DMS 273 (cell line): Measurements from ENCODE around the gene ZSWIM4.

Source experiments
- DNase-seq: peaks from one replicate; lab custom pipeline; 2025; ENCODE audit not compliant: unreplicated experiment; lab: John Stamatoyannopoulos, UW

ZSWIM4 gene

DNA sequence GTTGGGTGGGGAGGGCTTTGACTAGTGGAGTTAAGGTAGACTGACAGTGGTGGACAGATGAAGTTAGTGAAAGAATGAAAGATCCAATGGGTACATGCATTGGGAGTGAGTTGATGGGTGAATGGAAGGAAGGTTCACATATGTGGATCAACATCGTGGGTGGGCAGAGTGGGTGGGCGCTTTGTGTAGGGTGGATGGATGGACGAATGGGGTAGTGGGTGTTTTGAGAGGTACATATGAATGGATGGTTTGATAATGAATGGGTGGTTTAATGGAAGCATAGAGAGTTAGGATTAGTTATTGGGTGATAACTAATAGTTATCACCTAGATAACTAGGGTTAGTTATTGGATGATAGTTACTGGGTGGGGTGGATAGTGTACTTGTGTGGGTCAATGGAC is 11.5 kb downstream of the ZSWIM4 start:
- no peak for DNase-seq

- no peak for DNase-seq
Measured at GRCh38 chr19:13807421-13808021, 12.3 kb downstream of the ZSWIM4 start.

GRCh38 chr19:13808856-13809255 is 13.6 kb downstream of the ZSWIM4 start:
- DNase-seq = no peak

GRCh38 chr19:13812544-13812943 is 17.3 kb downstream of the ZSWIM4 start:
- no peak for DNase-seq

GRCh38 chr19:13813147-13813546 is 17.9 kb downstream of the ZSWIM4 start:
- no peak for DNase-seq

DNA sequence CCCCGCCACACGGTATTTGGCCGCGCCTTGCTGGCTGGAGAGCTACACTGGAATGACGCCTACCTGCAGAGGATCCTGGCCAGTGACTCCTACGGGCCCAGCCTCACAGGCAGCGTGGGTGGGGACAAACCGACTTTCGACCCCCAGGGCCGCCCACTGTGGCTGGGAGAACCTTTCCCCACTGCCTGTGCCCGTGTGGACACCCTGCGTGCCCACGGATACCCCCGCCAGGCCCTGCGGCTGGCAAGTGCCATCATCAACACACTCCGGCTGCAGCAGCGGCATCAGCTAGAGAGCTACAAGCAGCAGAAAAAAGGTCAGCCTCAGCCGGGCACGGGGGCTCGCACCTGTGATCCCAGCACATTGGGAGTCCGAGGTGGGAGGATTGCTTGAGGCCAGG is 19.3 kb downstream of the ZSWIM4 start:
- no peak for DNase-seq

DNA sequence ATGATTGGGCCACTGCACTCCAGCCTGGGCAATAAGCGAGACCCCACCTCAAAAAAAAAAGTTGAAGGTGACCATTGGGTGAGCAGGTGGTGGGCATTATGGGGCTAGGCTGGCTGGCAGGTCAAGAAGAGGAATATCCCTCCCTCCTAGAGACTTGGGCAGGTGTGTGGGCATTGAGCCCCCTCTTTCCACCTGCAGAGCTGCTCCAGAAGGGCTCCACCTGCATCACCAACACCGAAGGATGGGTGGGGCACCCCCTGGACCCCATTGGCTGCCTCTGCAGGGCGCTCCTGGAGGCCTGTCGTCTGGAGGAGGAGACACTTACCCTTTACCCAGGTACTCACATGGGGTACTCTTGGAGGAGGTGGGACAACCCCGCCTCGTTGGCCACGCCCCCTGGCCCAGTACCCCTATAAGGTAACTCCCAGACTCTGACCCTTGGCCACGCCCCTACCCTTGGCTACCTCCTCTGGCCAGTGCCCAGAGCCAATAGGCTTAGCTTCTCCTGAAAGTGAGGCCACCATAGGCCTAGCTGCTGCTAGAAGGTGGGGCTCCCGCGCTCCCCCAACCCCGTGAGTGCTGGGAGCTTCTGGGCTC is 21.9 kb downstream of the ZSWIM4 start:
- DNase-seq = peak; percentile 38

DNA sequence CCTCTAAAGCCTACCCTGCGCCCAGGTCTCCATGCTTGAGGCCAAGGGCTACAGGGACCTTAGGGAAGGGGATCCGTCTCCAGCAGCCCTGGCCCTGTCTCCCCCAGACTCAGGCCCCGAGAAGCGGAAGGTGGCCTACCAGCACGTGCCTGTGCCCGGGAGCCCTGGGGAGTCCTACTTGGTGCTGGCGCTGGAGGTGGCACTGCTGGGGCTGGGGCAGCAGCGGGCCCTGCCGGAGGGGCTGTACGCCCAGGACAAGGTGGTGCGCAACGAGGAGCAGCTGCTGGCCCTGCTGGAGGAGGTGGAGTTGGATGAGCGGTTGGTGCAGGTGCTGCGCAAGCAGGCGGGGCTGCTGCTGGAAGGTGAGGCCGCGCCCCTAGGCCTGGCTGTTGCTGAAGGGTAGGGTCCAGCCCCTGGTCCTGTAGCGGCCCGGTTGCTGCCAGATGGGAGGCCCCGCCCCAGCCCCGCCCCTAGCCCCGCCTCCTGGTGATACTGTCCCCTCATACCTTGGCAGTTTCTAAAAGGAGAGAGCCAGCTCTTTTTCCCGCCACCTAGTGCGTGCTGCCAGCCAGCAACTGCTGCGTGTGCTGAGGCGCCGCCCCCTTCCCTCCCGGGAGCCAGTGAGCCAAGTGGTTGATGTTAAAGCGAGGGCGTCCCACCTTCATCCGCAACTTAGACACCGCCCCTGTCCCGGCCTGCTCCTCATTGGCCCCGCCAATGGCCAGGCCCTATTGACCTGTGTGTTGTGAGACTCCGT is 22.6 kb downstream of the ZSWIM4 start:
- peak; percentile 58 for DNase-seq

GRCh38 chr19:13819238-13819637 is 24.0 kb downstream of the ZSWIM4 start:
- DNase-seq = no peak

DNA sequence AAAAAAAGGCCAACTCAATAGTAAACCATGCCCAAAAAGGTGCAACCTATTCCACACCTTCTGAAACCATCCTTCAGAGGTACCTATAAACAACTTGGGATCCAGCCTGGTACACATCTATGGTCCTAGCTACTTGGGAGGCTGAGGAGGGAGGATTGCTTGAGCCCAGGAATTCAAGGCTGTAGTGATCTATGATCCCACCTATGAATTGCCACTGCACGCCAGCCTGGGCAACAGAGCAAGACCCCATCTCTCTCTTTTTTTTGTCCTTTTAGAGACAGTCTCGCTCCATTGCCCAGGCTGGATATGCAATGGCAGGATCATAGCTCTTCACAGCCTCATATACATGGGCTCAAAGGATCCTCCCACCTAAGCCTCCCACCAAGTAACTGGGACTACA is 26.0 kb downstream of the ZSWIM4 start:
- no peak for DNase-seq

DNA sequence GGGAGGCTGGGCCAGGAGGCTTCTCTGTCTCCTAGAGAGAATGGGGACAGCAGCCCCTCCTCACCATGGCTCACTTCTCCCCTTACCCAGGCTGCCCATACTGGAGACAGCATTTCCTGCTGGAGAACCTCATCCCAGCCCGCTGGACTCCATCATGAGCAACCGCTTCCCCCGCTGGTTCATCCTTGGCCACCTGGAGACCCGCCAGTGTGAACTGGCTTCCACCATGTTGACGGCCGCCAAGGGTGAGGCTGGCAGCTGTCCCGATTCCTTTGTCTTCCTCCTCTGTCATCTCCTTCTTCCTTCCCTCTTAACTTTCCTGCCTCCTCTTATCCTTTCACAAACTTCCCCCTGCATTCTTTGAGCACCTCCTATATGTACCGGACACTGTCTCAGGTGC is 28.0 kb downstream of the ZSWIM4 start:
- DNase-seq = no peak

GRCh38 chr19:13823901-13824300 is 28.7 kb downstream of the ZSWIM4 start:
- DNase-seq = no peak

DNA sequence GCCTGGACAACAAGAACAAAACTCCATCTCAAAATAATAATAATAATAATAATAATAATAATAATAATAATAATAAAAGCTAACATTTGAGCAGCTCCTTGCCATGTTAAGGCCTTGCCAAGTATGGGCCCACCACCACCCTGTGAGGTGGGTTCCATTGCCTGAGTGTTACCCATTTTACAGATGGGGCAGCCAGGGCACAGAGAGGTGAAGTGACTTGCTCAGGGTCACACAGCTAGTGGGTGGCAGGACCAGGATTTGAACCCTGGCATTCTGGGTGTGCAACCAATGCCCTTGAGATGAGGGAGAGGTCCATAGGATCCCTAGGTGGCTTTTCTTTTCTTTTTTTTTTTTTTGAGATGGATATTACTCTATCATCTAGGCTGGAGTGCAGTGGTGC is 29.5 kb downstream of the ZSWIM4 start:
- DNase-seq = no peak

DNA sequence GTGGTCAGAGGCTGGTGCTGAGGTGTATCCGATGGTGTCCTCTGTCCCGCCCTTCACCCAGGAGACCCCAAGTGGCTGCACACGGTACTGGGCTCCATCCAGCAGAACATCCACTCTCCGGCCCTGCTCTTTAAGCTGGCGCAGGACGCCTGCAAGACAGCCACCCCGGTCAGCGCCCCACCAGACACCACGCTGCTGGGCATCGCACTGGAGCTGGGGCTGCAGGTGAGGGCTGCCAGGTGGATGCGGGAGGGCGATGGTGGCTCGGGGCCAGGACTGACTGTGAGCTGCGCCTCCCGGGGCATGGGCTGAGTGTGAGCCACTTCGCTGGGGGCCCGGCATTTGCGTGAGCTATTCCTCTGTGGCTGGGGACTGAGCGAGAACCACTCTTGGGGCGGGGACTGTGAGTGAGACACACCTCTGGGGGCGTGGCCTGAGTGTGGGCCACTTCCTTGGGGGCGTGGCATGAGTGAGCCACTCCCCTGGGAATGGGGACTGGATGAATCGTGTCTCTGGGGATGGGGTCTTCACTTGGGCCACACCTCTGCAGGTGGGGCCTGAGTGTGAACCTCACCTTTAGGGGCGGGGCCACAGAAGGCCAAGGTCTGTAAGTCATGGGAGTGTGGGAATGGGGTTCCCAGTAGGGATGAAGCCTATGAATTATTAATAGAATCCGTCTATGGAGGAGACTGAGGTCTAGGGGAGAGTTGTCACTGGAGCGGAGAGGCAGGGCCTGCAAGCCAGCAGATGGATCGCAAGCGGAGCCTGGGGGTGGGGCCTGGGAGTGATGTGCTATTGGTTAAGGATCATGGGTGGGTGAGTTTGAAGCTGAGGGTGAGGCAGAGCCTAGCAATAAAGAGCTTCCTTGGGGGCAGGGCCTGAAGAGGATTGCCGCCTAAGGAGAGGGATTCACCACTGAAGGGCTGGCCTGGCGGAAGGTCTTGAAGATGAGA is 30.5 kb downstream of the ZSWIM4 start:
- DNase-seq = peak; percentile 51

- DNase-seq = no peak
Measured at GRCh38 chr19:13826652-13827235, 31.5 kb downstream of the ZSWIM4 start.

DNA sequence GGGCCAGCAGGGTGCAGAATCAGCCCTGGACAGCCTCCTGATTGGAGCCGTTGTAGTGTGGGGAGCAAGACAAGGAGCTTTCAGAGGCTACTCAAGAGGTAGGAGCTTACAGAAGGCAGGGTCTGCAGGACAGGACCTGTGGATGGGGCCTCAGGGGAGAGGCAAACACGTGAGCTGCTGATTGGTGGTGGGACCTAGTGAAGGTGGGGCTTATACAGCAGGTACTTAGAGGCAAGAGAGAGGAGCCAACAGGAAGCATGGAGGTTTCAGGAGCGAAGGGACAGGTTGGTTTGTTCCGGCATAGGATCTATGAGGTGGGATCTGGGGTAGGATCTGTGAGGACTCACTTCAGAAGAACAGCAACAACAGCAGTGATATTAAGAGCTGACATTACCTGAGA is 32.4 kb downstream of the ZSWIM4 start:
- no peak for DNase-seq

GRCh38 chr19:13830114-13830740 is 35.0 kb downstream of the ZSWIM4 start:
- DNase-seq = no peak

DNA sequence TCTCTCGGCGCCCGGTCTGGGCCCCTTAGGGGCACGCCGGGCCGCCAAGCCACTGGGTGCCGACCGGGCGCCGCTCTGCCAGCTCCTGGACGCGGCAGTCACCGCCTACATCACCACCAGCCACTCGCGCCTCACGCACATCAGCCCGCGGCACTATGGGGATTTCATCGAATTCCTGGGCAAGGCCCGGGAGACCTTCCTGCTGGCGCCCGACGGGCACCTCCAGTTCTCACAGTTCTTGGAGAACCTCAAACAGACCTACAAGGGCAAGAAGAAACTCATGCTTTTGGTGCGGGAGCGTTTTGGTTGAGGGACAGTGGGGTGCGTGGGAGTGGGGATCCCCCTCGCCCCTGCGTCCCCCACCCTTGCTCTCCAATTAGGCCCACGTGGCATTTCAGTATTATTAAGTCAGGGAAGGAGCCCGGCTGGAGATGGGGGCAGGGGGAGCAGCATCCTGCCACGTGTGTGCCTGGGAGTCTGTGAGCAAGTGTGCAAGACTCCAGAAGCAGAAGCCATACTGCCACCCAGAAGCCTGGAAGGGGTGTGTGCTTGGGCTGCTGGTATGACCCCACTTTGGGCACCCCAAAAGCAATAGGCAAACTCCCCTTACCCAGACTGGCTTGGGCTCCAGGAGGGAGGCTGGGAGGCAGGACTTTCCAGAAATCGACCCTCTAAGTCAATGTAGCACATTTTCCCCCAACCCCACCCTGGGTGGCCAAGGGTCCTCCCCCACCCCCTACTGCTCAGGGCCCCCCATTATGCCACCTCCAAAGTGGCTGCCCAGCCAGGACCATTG is 35.7 kb downstream of the ZSWIM4 start:
- no peak for DNase-seq

DNA sequence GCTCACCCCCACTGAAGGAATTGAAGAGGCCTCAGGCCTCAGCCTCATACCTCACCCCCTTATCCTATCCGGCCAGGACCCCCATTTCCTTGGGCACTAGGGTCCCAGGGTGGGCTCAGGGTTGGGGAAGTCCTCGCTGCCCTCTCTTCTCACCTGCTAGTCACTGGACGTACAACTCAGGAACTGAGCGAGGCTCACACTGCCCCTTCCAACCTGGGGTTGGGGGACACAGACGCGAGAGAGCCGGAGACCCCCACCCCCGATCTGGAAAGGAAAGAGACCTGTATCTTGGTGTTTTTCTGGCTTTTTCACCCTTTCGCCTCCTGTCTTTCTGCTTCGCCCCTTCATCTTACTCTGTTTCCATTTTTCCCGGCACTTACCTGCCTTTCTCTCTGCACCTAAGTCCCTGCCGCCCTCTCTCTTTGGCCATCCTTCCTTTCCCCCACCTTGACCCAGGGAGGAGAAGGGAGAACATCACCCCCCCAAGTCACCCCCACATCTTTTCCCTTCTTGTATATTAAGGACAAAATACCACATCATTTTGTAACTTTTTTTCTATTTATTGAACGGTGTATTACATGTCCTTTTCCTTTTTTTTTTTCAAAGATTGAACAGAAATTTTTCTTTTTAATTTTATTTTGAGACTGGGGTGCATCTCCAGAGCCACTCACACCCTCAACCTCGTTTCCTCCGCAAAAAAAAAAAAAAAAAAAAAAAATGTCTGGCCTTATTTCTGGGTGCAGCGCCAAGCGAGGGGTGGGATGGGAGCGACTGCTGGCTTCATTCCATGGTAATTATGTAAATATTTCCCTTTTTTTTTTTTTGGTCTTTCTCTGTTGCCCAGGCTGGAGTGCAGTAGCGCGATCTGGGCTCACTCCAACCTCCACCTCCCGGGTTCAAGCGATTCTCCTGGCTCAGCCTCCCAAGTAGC is 36.6 kb downstream of the ZSWIM4 start:
- DNase-seq = no peak
